GM18519 (cell line): ENCODE results near the gene MORN4.
"Not testable (repeated sequence)": the region's sequence is repeated elsewhere in the genome, so short reads cannot be mapped to it uniquely, and the experiment has no call there.

Experiments
- ATAC-seq: cut with Tn5 transposase; IDR thresholded peaks from one replicate; pipeline ENCODE4 v1.9.1; 2021; ENCODE audit warnings: mild to moderate bottlenecking, moderate library complexity; ENCODE audit not compliant: unreplicated experiment, low FRiP score

The MORN4 gene

DNA sequence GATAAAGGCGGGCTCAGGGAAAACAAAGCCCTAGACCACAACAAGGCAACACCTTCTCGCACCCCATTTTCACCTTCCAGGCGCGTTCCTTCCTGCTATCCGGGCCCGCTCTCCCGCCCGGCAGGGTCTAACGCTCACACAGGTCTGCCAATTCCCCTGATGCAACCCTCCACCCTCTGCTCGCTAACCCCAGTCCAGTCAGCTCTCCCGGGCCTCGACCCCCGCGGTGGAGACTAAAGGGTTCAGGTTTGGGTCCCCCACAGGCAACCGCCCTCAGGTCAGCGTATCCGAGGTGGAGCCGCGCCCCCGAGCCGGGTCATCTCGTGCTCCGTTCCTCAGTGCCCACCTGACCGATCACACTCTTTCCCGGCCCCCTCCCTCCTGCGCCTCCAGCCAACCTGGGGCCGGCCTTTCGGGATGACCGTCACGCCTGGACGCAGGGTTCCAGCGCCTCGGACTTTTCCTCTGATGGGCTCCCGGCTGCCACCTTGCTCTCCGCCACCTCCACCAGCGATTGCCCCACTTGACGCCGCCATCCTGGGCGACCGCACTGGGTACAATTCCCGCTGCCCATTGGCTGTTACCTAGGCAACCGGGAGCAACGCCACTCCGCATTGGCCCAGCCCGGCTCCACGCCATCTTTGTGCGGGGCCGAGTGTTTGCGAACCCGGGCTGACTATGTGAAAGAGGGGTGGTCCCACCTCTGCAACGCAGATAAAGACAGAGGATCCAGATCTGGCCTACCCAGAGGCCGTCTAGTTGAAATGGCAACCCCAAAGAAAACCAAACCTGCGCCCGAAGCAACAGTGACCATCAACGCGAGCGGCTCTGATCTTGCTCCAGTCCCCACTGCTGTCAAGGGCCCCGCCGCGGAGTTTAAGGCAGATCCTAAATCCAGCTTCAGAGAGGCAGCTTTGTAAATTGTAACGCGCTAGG, at the start of gene MORN4:
MORN4 (minus strand) TSS at position 552 of the 936 bp plus-strand sequence. CDS start 13,847 bp downstream, outside the sequence.
- ATAC-seq = peak; percentile 94

DNA sequence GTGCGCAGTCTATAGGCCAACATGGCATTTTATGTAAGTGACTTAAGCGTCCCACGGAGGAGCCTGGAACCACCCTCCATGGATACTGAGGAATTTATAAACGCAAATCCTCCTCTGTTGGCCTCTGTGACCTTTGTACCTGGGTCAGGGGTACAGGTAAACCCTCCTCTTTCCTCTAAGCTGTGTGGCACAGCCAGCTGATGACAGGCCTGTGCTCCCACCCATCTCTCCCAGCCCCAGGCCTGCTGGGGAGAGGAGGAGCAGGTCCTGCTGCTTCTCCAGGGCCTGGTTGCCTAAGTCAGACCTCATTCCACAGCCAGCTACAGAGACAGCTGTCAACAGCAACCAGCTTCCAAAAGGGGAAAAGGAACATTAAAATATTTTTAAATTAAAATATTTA, 48.7 kb upstream of the MORN4 start:
- ATAC-seq = no peak

DNA sequence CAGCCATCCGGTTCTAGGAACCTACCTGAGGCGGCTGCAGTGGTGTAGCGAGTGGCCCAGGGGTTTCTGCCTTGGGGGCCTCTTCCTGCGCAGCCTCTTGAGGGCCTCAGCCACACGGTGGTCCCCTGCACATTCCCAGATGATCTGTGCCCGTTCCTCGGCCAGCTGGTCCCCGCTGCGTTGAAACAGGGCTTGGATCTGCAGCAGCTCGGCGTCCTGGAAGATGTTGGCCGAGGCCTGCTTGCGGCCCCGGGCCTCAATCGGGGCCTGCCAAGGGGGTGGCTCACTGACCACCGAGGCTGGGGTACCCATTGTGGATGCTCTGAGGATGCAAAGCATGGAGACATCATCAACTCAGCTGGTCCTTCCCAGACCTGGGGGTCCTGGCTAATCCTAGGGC, 46.3 kb upstream of the MORN4 start:
- no peak for ATAC-seq

DNA sequence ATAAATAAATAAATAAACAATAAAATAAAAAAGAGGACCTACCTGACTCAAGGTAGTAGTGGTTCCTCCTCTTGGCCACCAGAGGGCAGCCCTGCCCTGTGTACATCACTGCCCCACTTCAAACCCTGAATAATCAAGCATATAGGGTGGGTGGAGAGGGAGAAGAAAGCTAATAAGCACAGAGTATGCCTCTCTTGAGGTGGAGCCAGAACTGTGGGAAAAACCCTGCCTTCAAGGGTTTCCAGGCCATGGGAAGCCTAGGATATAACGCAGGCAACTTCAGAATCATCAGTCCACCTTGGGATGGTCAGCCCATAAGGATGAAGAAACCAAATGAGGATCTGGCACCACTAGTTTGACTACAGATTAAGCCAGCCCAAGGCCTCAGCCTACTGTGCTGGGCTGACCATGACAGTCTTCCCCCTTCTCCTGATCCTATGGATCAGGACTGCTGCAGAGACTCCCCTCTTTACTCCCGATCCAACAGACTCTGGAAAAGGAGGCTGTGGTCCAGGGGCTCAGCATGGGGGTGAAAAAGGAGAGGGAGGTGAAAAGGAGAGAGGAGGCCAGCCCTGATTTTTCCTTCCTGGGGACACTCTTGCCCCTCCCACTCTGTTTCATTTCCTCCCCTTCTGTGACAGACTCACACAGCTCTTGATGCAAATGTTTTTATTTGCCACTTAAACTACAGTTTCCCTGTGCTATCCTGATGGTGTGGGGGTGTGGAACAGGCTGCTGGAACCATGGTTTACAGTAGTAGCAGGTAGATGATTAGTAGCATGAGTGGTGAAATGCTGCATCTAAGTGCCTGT, 43.7 kb upstream of the MORN4 start:
- ATAC-seq = peak; percentile 49

DNA sequence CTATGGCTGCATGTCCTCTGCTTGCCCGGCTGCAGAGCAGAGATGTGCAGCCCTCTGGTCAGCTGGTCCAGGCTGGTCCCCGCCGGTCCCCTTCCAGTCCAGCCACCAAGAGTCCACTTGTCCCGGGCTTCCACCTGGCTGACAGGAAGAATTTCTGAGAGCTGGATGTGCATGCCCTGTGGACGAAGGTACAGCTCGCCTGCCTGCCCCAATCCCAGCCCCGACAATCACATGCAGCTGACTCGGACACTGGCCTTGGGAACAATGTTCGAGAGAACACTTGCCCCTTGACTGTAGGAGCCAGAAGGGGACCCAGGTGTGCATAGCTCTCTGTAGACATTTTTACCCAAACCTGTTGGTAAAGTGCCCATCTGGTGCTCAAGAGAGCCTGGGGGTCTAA, 41.9 kb upstream of the MORN4 start:
- ATAC-seq = no peak

DNA sequence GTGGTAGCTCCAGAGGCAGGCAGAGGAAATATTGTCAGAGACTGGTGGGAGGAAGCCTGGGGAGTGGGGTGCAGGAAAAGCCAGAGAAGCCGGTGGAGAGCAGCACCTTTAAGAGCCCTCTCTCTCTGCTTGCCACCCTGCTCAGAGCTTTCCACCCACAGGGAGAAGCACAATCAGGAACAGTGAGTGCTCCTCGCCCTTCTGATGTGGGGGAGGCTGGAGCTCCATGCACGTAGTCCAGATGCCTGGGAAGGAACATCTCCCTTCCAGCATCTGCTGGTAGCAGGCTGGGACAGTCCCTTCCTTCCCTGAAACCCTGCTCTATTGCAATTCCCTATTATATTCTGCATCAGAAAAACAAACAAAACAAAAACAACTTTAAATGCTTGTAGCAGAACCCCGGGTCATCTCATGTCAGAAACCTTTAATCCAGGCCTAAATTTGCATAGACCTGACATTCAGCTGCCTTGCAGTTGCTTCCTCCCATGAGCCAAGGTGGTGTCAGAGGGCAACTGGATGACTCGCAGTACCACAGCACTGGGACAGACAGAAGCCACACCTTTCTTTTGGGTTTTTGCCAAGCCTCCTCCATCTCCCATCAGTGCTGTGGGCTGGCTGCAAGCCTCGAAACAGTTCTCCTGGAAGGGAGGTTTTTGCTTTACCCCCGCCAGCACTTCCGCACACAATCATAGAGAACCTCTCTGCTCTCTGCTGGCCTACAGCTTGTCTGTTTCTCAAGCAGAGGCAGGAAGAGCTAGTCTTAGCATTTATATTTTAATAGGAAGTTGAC, 40.6 kb upstream of the MORN4 start:
- no peak for ATAC-seq

DNA sequence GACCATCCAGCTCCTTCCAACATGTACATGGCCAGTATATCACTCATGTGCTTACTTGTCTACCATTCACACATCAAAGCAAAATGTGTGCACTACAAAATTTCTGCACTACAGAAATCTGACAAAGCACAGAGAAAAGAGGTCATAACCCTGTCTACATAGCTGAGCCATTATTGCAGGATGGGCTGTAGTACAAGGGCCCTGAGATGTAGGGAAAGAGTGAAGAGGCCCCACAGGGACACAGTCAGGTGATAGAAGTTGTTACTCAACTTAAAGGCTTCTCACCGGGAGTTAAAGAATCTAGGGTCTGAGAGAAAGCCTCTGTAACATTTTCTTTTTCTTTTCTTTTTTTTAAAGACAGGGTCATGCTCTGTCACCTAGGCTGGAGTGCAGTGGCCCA, 36.3 kb upstream of the MORN4 start:
- ATAC-seq = no peak

DNA sequence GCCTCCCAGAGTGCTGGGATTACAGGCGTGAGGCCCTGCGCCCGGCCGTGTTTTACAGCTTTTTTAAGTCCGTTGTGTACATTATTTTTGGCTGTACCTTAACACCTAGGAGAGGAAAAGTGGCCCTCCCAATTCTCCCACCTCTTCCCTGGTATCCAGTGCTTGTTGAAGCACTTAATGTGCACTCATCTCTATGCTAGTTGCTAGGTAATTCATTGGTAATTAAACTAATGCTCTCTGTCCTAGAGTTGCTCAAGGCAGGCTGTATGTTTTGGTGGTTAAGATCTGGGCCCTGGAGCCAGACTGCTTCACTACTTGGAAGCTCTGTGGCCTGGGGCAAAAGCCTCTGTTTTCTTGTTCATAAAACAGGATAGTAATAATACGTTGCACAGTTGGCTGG, 34.2 kb upstream of the MORN4 start:
- ATAC-seq = no peak

DNA sequence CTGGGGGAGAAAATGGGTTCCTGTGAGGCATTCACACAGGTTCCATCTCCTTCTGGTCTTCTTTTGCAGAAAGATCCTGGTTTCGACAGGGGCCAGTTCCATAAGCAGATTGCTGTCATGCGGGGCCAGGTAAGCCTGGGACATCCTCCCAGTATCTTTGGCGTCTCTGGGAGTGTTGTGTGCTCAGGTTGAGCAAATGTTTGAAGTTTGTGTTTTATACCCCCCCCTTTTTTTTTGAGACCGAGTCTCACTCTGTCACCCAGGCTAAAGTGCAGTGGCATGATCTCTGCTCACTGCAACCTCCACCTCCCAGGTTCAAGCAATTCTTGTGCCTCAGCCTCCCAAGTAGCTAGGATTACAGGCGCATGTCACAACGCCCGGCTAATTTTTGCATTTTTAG, 33.7 kb upstream of the MORN4 start:
- ATAC-seq = no peak

DNA sequence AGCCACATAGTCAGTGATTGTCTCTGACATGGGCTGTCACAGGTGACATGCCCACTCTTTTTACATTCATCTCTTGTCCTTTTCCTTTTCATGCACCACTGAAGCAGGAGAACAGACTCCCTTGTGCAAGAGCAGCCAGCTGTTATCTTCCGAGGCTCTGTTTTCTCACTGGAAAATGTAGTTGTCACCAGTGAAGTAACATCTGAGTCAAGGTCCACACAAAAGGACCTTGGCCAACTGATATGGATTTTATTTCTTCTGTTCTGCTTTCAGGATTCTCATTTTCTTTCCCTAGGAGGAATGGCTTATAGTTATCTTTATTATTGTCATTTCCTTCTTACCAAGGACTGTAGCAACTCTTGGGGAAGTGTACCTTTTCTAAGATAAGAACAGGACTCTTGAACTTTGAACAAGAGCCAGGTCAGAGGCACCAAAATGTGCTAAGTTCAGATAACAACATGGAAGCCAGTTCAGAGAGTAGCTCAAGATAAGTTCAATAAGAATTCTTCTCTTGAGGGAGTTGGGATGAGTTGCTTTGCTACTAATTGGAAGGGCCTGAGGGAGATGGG, 31.1 kb upstream of the MORN4 start:
- ATAC-seq = no peak

DNA sequence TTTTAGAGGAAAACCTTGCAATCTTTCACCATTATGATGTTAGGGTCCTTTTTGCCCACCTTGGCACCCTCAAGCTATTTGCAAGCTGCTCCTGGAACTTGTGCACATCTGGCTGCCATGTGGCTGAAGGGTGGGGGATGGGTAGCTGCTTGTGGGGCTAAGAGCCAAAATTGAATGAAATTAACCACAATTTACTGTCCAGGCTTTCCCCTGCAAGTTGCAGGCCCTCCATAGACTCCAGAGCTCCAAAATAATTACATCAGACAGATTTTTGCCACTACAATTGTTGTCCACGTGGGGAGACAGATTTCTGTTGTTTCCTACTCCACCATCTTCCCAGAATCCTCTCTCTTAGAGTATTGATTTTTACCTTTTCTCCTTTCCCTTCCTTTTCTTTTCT, 26.3 kb upstream of the MORN4 start:
- ATAC-seq = no peak

DNA sequence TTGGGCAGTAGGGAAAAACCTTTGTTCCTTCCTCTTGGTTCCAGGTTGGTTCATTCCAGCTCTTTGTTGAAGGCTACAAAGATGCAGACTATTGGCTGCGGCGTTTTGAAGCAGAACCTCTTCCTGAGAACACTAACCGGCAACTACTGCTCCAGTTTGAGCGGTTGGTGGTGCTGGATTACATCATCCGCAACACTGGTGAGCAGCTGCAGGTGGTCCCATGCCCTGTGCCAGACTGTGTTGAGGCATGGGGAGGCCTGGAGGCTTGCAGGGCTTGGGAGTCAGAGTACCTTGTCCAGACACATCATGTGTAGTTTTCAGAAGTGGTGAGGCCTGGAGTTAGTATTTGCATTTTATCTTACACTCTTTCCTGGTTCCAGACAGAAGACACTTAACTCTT, 23.5 kb upstream of the MORN4 start:
- no peak for ATAC-seq

DNA sequence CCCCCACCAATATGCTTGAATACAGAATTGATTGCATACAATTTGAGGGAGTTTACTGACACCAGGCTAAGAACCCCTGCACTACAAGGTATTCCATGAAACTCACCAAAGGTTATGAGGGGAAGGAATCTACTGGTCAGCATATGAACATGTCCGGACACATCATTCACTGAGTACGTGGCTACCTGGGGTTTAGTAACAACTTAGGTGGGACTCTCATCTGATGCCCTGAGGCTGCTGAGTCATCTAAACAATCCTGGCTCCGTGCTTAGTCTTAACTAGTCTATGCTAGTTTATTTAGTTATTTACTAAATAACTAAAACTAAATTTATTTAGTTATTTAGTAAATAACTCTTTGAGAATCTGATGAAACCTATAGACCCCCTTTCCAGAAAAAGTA, 18.5 kb upstream of the MORN4 start:
- ATAC-seq = no peak

DNA sequence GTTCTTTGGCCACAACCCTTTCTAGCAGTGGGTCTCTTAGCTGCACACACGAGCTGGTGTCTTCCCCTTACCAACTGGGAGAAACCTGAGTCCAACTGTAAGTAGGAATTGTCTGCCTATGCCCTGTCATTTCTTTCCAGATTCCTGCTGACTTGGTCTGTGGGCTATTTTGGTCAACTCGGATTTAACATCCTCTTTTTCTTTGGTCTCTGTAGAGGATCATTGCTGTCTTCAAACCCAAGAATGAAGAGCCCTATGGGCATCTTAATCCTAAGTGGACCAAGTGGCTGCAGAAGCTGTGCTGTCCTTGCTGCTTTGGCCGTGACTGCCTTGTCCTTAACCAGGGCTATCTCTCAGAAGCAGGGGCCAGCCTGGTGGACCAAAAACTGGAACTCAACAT, 17.4 kb upstream of the MORN4 start:
- ATAC-seq = no peak

DNA sequence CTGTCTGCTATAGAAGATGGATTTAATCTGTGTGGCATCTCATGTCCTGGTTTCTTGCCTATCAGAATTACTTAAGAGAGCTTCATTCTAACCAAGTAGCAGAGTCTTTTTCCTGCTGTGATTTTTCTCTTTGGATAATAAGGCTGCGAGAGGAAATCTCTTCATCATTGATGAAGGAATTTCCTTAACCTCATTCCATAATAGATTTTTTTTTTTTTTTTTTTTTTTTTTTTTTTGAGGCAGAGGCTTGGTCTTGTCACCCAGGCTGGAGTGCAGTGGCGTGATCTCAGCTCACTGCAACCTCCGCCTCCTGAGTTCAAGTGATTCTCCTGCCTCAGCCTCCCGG, 16.1 kb upstream of the MORN4 start:
- ATAC-seq = not testable (repeated sequence)

DNA sequence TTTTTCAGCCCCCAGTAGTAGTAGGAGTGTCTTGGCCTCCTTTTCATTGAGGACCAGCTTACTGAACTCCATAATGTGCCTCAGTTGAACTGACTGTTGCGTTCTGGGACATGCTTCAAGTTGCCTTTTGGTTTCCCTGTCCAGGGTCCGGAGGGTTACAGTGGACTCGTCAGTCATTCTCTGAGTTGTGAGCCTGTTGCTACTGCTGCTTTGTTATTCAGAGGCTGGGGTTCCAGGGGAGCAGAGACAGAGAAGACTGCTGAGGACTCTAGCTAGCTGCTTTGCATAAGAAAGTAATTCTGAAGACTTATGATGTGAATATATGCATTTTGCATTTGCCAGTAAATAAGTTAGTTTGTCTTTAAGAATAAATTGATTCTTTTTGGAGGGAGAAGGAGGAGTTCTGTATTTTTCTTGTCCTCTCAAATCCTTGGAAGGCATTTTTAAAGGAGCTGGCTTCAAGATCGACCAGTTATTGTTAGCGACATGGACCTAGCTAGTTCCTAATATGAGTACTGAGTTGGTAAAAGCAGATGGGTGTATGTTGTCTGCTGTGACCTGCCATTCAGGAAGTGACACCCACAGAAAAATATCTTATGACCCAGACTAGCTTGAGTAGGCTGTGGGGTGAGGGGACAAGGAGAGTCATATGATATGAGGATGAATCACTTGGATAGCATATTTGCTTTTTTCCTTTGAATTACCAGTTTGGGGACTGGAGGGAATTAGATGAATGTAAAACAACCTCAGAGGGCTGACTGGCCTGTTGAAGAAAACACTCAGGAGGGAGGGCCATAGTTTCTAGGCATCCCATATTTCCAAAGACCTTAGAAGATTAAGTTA, 15.5 kb upstream of the MORN4 start:
- ATAC-seq = peak; percentile 80

DNA sequence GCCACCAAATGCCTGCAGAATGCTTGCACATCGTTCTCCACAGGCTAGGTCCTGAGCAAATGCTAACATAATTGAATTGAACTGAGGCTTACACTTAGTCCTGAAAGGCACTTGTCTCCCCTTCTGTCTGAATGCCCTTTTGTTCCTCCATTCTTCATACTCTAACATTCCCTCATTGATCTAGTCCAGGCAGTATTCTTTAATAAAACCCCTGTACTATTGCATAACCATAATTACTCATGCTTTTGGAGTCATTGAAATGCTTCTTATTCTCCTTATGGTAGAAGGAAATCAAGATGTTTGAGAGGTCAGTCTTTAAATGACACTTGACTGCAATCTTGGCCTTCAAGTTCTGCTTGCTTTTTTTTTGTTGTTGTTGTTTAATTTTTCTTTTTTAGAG, 14.3 kb upstream of the MORN4 start:
- no peak for ATAC-seq

DNA sequence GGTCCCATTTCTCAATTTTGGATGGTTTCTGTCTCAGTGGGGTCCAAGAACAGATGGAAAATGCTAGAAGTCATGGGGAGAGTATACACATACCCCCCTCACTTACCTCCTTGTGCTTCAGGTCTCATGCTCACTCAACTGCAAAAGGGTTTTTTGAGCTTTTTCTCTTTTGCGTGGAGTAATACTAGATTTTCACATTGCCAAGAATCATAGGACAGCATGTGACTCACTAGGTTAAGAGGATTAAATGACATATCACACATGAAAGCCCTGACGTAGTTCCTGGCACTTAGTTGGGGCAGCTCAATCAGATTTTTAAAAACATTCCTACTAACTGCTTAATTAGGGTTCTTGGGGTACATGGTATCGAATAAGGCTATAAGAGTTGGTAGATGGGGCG, 11.6 kb upstream of the MORN4 start:
- no peak for ATAC-seq

DNA sequence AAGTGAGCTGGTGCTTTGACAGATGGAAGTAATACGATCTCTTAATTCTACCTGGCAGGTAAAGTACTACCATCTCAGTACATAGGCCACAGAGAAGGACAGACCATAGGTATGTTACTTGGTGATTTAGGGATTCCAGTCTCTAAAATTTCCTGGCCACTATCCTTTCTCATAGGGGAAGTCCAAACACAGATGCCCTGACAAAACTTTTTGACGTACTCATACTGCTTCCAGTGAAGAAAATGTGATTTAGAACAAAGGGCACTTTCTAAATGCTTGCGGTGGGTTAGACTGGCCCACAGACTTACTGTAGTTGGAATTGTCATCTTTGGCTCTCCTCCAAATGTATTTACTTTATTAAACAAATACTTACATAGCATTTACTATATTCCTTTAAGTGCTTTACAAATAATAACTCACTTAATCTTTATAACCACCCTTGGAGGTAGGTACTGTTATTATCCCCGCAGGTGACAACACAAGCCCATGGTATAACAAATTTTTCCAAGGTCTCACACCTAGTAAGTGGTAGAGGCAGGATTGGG, 10.2 kb upstream of the MORN4 start:
- no peak for ATAC-seq
